Psoas muscle (tissue), 8 donors: ENCODE measurements around the gene BHLHE40. TPM values are rescaled to one million over a fixed set of nuclear protein-coding genes. Genes with fewer than 3 reads are reported as not detected.
A peak's percentile ranks its signal among the peaks of the same experiment; 100 is the strongest.

Experiments
- ATAC-seq, 4 donors: fragments of 200-7000 bp; cut with Tn5 transposase; one replicate each; pipeline ENCODE4 v1.9.1; 2020; ENCODE audit warnings: moderate library complexity in 3 of 4, mild to moderate bottlenecking in 2 of 4
- DNase-seq, 2 donors: peaks; one replicate each; pipeline ENCODE4 v3.0.0-alpha.2; 2020
- H3K27ac ChIP-seq: fragments of 200-600 bp; one replicate; pipeline ENCODE4 v1.8.0; 2022
- H3K27me3 ChIP-seq, 3 donors: fragments of 200-600 bp in 1 of 3; one replicate each; pipeline versions ENCODE4 v1.6.1 to v1.8.0; 2013 to 2022; ENCODE audit warnings: low read length in 2 of 3, mild to moderate bottlenecking in 2 of 3, moderate library complexity in 1 of 3; ENCODE audit not compliant: insufficient read depth in 3 of 3
- H3K36me3 ChIP-seq, 2 donors: fragments of 200-600 bp in 1 of 2; one replicate each; pipeline versions ENCODE4 v1.6.1 to v1.8.0; 2013 to 2022; ENCODE audit warnings: low read depth in 1 of 2, mild to moderate bottlenecking in 1 of 2, moderate library complexity in 1 of 2; ENCODE audit not compliant: insufficient read depth in 1 of 2
- H3K4me1 ChIP-seq: fragments of 200-600 bp; one replicate; pipeline ENCODE4 v1.8.0; 2022
- H3K4me3 ChIP-seq: fragments of 200-600 bp; one replicate; pipeline ENCODE4 v1.8.0; 2022; ENCODE audit warnings: mild to moderate bottlenecking
- H3K9me3 ChIP-seq: fragments of 200-600 bp; one replicate; pipeline ENCODE4 v1.8.0; 2022
- CTCF ChIP-seq: fragments of 200-600 bp; IDR thresholded peaks from one replicate; pipeline ENCODE4 v1.8.0; 2022; ENCODE audit warnings: antibody characterized with exemption
- WGBS, 3 donors: extraction: QIAGEN DNeasy Blood & Tissue Kit; methylation state at CpG; one replicate each; pipeline versions ENCODE4 v1.1.6 to v1.1.7; 2013; 5-methylcytosine and 5-hydroxymethylcytosine counted together
- intact Hi-C, 2 donors: fragments of 100-400 bp; cut with DNase I; formaldehyde crosslinking; loops; one replicate each; pipeline versions ENCODE4 v1.11.0 to v1.14.2; 2022
- polyA plus RNA-seq, 3 donors: library from polyadenylated mRNA; stranded (reverse); fragments of 200-250 nt; gene quantifications; one replicate each; pipeline ENCODE4 v1.2.3, GENCODE V29; 2013
- total RNA-seq, 4 donors: library from RNA; stranded (reverse); fragmentation: NEBNext Ultra II Directional in 2 of 4; extraction: Animal tissue kit (Norgen Biotek cat#: 25700) in 2 of 4; gene quantifications; one replicate each; pipeline versions ENCODE4 v1.2.1 to v1.2.4, GENCODE V29; 2021 to 2023
- donor health status: healthy with polysubstance abuse.
- donor health status: DM: no; HTN: no; CAD: no; lungs with moderate emphysema.
- donor health status: Bipolar disorder and iron deficiency.
- donor health status: healthy.
- donor health status: DM: yes; HTN: yes; CAD: no.
- donor health status: DM: no; HTN: no; CAD: no.
- donor health status: DM: no; HTN: no; CAD: no.
- donor health status: DM: yes; HTN: yes; CAD: no.

The BHLHE40 gene
- total and polyA plus RNA-seq, 7 donors: 16.7 to 143 (median 65.1) TPM

GRCh38 chr3:4983739-4984510 is 4.7 kb downstream of the BHLHE40 start:
- H3K27ac ChIP-seq: peak overlapping the region; percentile 100
- peaks cover 40% of the 10 kb centered on the region for H3K4me1 ChIP-seq
- intact Hi-C loops: loop anchor here in 1 of 2 donors (5.0 kb wide), 2 partner anchors 38 to 262 kb away; no protein-coding TSS in a partner anchor

GRCh38 chr3:4984511-4984864 is 5.3 kb downstream of the BHLHE40 start:
- WGBS, 3 donors: 9 to 31% (median 12%) methylated on average over 9 of the region's 9 CpGs
- no peak for ATAC-seq
- intact Hi-C loops: loop anchor here in 1 of 2 donors (5.0 kb wide), 2 partner anchors 38 to 262 kb away; no protein-coding TSS in a partner anchor

More at GRCh38 chr3:4983739-4984510, 4.7 kb downstream of the BHLHE40 start:
- peak in 2 of 4 donors; percentile 4 to 5 for ATAC-seq
- Histone ChIP-seq H3K27me3 (no peaks in the 10 kb centered on the region), H3K36me3 (peaks cover 0 to 44% of the 10 kb centered on the region in 2 donors), H3K9me3 (no peaks in the 10 kb centered on the region), H3K4me3 (peak overlapping the region; percentile 99)
- TF ChIP-seq CTCF: no peak
- peak; percentile 61 to 74 for DNase-seq
- WGBS, 3 donors: 6 to 18% (median 8%) methylated on average over 16 of the region's 16 CpGs

GRCh38 chr3:4985330-4986174 is 6.3 kb downstream of the BHLHE40 start:
- Histone ChIP-seq H3K9me3 (no peaks in the 10 kb centered on the region), H3K4me1 (peaks cover 53% of the 10 kb centered on the region), H3K4me3 (peak overlapping the region; percentile 99), H3K27me3 (no peaks in the 10 kb centered on the region), H3K36me3 (peaks cover 0 to 43% of the 10 kb centered on the region in 2 donors), H3K27ac (peak overlapping the region; percentile 100)
- TF ChIP-seq CTCF: no peak
- ATAC-seq (peak; percentile 16 to 26 (median 16)), DNase-seq (peak in 1 of 2 donors; percentile 64)
- WGBS, 3 donors: 12 to 44% (median 22%) methylated on average over 10 of the region's 10 CpGs
- intact Hi-C loops: loop anchor here in 1 of 2 donors (2.0 kb wide), 2 partner anchors 41 to 67 kb away; no protein-coding TSS in a partner anchor

More at GRCh38 chr3:4984511-4984864, 5.3 kb downstream of the BHLHE40 start:
- no peak for TF ChIP-seq CTCF
- peak overlapping the region; percentile 100 for H3K27ac ChIP-seq
- H3K27me3 ChIP-seq: no peaks in the 10 kb centered on the region
- peaks cover 0 to 44% of the 10 kb centered on the region in 2 donors for H3K36me3 ChIP-seq
- no peaks in the 10 kb centered on the region for H3K9me3 ChIP-seq
- H3K4me3 ChIP-seq: peak overlapping the region; percentile 99
- no peak for DNase-seq
- peaks cover 45% of the 10 kb centered on the region for H3K4me1 ChIP-seq

- ATAC-seq: peak; percentile 0 to 23 (median 16)
- intact Hi-C loops: loop anchor here in 1 of 2 donors (2.0 kb wide), 2 partner anchors 41 to 67 kb away; no protein-coding TSS in a partner anchor
- H3K4me1 ChIP-seq: peaks cover 53% of the 10 kb centered on the region
- no peaks in the 10 kb centered on the region for H3K9me3 ChIP-seq
- TF ChIP-seq CTCF: no peak
- DNase-seq: no peak
- H3K27ac ChIP-seq: peak overlapping the region; percentile 100
- peak overlapping the region; percentile 99 for H3K4me3 ChIP-seq
- no peaks in the 10 kb centered on the region for H3K27me3 ChIP-seq
- H3K36me3 ChIP-seq: peaks cover 0 to 36% of the 10 kb centered on the region in 2 donors
- 6 to 18% (median 9%) methylated on average over 12 to 13 of the region's 13 CpGs for WGBS, 3 donors
These were observed 7.0 kb downstream of the BHLHE40 start for GRCh38 chr3:4986175-4986781.
